CD4-positive, alpha-beta T cell (primary cell): Measurements from ENCODE around the gene PARD6G. TPM values are rescaled to one million over a fixed set of nuclear protein-coding genes. Genes with fewer than 3 reads are reported as not detected.

Experiments
- ATAC-seq: fragments of 200-7000 bp; cut with Tn5 transposase; one replicate; pipeline ENCODE4 v1.10.0; 2022; ENCODE audit warnings: mild to moderate bottlenecking; ENCODE audit not compliant: poor library complexity
- CTCF ChIA-PET: fragments of 350-600 bp; sonication (Branson Sonifier 250); formaldehyde crosslinking; loops from one replicate; lab custom pipeline; 2021; ENCODE audit warnings: antibody characterized with exemption, inconsistent platforms; lab: Charles Lee
- POLR2A ChIA-PET: fragments of 350-600 bp; sonication (Branson Sonifier 250); formaldehyde crosslinking; loops from one replicate; lab custom pipeline; 2021; ENCODE audit warnings: antibody characterized with exemption, inconsistent platforms; lab: Charles Lee
- DNase-seq, 14 experiments: peaks; one replicate each; pipeline ENCODE4 v3.0.0-alpha.2; 2013 to 2020; ENCODE audit warnings: mixed read lengths in 2 of 14
- H3K27ac ChIP-seq, 2 donors: one replicate each; pipeline versions ENCODE4 v1.5.1 to v1.7.0; 2013; ENCODE audit warnings: low read length in 2 of 2, low read depth in 1 of 2, mild to moderate bottlenecking in 1 of 2
- H3K27me3 ChIP-seq, 2 experiments: 1 replicate in 1 of 2; 2 replicates in 1 of 2; pipeline versions ENCODE4 v1.6.1 to v1.7.0; 2013; ENCODE audit warnings: low read length in 2 of 2, control low read depth in 1 of 2, mild to moderate bottlenecking in 1 of 2, moderate library complexity in 1 of 2; ENCODE audit not compliant: insufficient read depth in 2 of 2, control insufficient read depth in 1 of 2
- H3K36me3 ChIP-seq: one replicate; pipeline ENCODE4 v1.6.1; 2013; ENCODE audit warnings: low read length, control low read depth; ENCODE audit not compliant: insufficient read depth
- H3K4me1 ChIP-seq: one replicate; pipeline ENCODE4 v1.6.1; 2013; ENCODE audit warnings: low read length, control low read depth; ENCODE audit not compliant: insufficient read depth
- H3K4me3 ChIP-seq: one replicate; pipeline ENCODE4 v1.5.1; 2013; ENCODE audit warnings: mild to moderate bottlenecking, low read length, moderate library complexity
- H3K9me3 ChIP-seq, 2 experiments: 1 replicate in 1 of 2; 2 replicates in 1 of 2; pipeline versions ENCODE4 v1.6.1 to v1.7.0; 2013; ENCODE audit warnings: low read length in 2 of 2, mild to moderate bottlenecking in 2 of 2, control low read depth in 1 of 2, moderate library complexity in 1 of 2; ENCODE audit not compliant: control insufficient read depth in 1 of 2, insufficient read depth in 1 of 2
- H3K27ac Mint-ChIP-seq: one replicate; pipeline ENCODE4 v1.8.0; 2020; ENCODE audit warnings: mixed read lengths
- H3K27me3 Mint-ChIP-seq: one replicate; pipeline ENCODE4 v1.8.0; 2021; ENCODE audit warnings: mixed read lengths
- H3K36me3 Mint-ChIP-seq: one replicate; pipeline ENCODE4 v1.8.0; 2021; ENCODE audit warnings: low read depth, mixed read lengths
- H3K4me1 Mint-ChIP-seq: one replicate; pipeline ENCODE4 v1.8.0; 2021; ENCODE audit warnings: low read depth, mixed read lengths
- H3K4me3 Mint-ChIP-seq: one replicate; pipeline ENCODE4 v1.8.0; 2020; ENCODE audit warnings: mild to moderate bottlenecking, mixed read lengths
- H3K9me3 Mint-ChIP-seq: one replicate; pipeline ENCODE4 v1.8.0; 2020; ENCODE audit warnings: mixed read lengths
- intact Hi-C, 2 experiments: fragments of 100-400 bp; cut with DNase I in 1 of 2; cut with micrococcal nuclease in 1 of 2; formaldehyde crosslinking; loops; one replicate each; pipeline versions ENCODE4 v1.15.1 to v1.9.0; 2023 to 2025; cut with DNase I, micrococcal nuclease
- total RNA-seq, 174 experiments: library from RNA in 2 of 174; stranded (reverse) in 2 of 174; gene quantifications; one replicate each; pipeline ENCODE4 v1.2.3 and lab custom pipeline; 2021 to 2026
- TF ChIP-seq, protein P1 (sequence below): fragments of 200-600 bp; IDR thresholded peaks from one replicate; pipeline ENCODE4 v1.8.0; 2022; ENCODE audit warnings: antibody characterized with exemption, mild to moderate bottlenecking

Gene PARD6G
- total RNA-seq, 2 experiments from 2014 or later, result 0.38 to 1.1 TPM

- Mint-ChIP-seq H3K36me3 (no peaks in the 10 kb centered on the region), H3K9me3 (peaks cover 3% of the 10 kb centered on the region), H3K4me3 (no peak overlapping the region), H3K27ac (no peak overlapping the region), H3K4me1 (no peaks in the 10 kb centered on the region), H3K27me3 (peaks cover 22% of the 10 kb centered on the region)
- no peak overlapping the region for H3K27ac ChIP-seq
- ChIA-PET CTCF (no interaction called here), POLR2A (no interaction called here)
- intact Hi-C loops, result no loop called here
- DNase-seq (no peak), ATAC-seq (no peak)
- TF ChIP-seq, protein P1, sequence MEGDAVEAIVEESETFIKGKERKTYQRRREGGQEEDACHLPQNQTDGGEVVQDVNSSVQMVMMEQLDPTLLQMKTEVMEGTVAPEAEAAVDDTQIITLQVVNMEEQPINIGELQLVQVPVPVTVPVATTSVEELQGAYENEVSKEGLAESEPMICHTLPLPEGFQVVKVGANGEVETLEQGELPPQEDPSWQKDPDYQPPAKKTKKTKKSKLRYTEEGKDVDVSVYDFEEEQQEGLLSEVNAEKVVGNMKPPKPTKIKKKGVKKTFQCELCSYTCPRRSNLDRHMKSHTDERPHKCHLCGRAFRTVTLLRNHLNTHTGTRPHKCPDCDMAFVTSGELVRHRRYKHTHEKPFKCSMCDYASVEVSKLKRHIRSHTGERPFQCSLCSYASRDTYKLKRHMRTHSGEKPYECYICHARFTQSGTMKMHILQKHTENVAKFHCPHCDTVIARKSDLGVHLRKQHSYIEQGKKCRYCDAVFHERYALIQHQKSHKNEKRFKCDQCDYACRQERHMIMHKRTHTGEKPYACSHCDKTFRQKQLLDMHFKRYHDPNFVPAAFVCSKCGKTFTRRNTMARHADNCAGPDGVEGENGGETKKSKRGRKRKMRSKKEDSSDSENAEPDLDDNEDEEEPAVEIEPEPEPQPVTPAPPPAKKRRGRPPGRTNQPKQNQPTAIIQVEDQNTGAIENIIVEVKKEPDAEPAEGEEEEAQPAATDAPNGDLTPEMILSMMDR, result no peak
- no peaks in the 10 kb centered on the region for H3K27me3 ChIP-seq
- no peaks in the 10 kb centered on the region for H3K4me1 ChIP-seq
- peaks cover 0 to 8% of the 10 kb centered on the region in 2 experiments for H3K9me3 ChIP-seq
- no peak overlapping the region for H3K4me3 ChIP-seq
- H3K36me3 ChIP-seq, result no peaks in the 10 kb centered on the region
These were observed 28.7 kb downstream of the PARD6G start for GRCh38 chr18:80218341-80219227.

GRCh38 chr18:80213182-80213581, 34.1 kb downstream of the PARD6G start:
- H3K36me3 ChIP-seq, result no peaks in the 10 kb centered on the region
- intact Hi-C loops, result no loop called here
- no peak overlapping the region for H3K4me3 ChIP-seq
- DNase-seq, result no peak
- ChIA-PET CTCF (no interaction called here), POLR2A (no interaction called here)
- H3K9me3 ChIP-seq, result peaks cover 0 to 10% of the 10 kb centered on the region in 2 experiments
- Mint-ChIP-seq H3K27me3 (peaks cover 28% of the 10 kb centered on the region), H3K27ac (no peak overlapping the region), H3K4me3 (no peak overlapping the region), H3K9me3 (peaks cover 3% of the 10 kb centered on the region), H3K4me1 (no peaks in the 10 kb centered on the region), H3K36me3 (no peaks in the 10 kb centered on the region)
- TF ChIP-seq, protein P1, result no peak
- no peaks in the 10 kb centered on the region for H3K4me1 ChIP-seq
- no peak for ATAC-seq
- no peak overlapping the region for H3K27ac ChIP-seq
- H3K27me3 ChIP-seq, result peaks cover 7 to 10% of the 10 kb centered on the region in 2 experiments

GRCh38 chr18:80210312-80211083, 36.8 kb downstream of the PARD6G start:
- intact Hi-C loops, result no loop called here
- DNase-seq, result no peak

More at GRCh38 chr18:80210312-80211083, 36.8 kb downstream of the PARD6G start:
- Mint-ChIP-seq H3K4me3 (no peak overlapping the region), H3K9me3 (peaks cover 3% of the 10 kb centered on the region), H3K4me1 (no peaks in the 10 kb centered on the region), H3K36me3 (no peaks in the 10 kb centered on the region), H3K27me3 (peaks cover 28% of the 10 kb centered on the region), H3K27ac (no peak overlapping the region)
- no peaks in the 10 kb centered on the region for H3K4me1 ChIP-seq
- POLR2A ChIA-PET, result no interaction called here
- TF ChIP-seq, protein P1, result no peak
- no peak for ATAC-seq
- peaks cover 0 to 10% of the 10 kb centered on the region in 2 experiments for H3K9me3 ChIP-seq
- no peak overlapping the region for H3K27ac ChIP-seq
- CTCF ChIA-PET, result no interaction called here
- no peaks in the 10 kb centered on the region for H3K36me3 ChIP-seq
- no peak overlapping the region for H3K4me3 ChIP-seq
- peaks cover 7 to 10% of the 10 kb centered on the region in 2 experiments for H3K27me3 ChIP-seq
